Keratinocyte (primary cell): Measurements from ENCODE around the gene BBOX1.

Source experiments
- CTCF ChIP-seq, 3 experiments: IDR thresholded peaks in 1 of 3; conservative IDR thresholded peaks in 1 of 3; optimal IDR thresholded peaks in 1 of 3; 2 replicates in 2 of 3; 3 replicates in 1 of 3; pipeline versions ENCODE3 to v1.5.1; 2011; ENCODE audit warnings: low read length in 3 of 3, mild to moderate bottlenecking in 3 of 3, moderate library complexity in 2 of 3, control low read depth in 1 of 3, inconsistent platforms in 1 of 3; ENCODE audit not compliant: insufficient read depth in 2 of 3; ENCODE audit errors: extremely low read depth in 1 of 3
- EZH2 ChIP-seq: IDR thresholded peaks from one replicate; pipeline ENCODE4 v1.6.1; 2012; ENCODE audit warnings: inconsistent platforms, mild to moderate bottlenecking, low read length, moderate library complexity

- TF ChIP-seq CTCF (optimal IDR thresholded peaks at IDR 0.05 in 1 of 3, IDR thresholded peaks at IDR 0.05 in 1 of 3, conservative IDR thresholded peaks at IDR 0.05 in 1 of 3; ENCODE audit: extremely low read depth in 1 of 3, insufficient read depth in 2 of 3, low read length in 3 of 3) (no peak), EZH2 (no peak)
These were observed 134.1 kb downstream of the BBOX1 start for GRCh38 chr11:27174672-27175210.
